ENCODE results near the gene INPPL1. TPM values are rescaled to one million over a fixed set of nuclear protein-coding genes. Genes with fewer than 3 reads are reported as not detected.
"Not testable (repeated sequence)": the region's sequence is repeated elsewhere in the genome, so short reads cannot be mapped to it uniquely, and the experiment has no call there.

INPPL1 gene
- total RNA-seq, 1 donor from 2014 or later = 117 TPM

DNA sequence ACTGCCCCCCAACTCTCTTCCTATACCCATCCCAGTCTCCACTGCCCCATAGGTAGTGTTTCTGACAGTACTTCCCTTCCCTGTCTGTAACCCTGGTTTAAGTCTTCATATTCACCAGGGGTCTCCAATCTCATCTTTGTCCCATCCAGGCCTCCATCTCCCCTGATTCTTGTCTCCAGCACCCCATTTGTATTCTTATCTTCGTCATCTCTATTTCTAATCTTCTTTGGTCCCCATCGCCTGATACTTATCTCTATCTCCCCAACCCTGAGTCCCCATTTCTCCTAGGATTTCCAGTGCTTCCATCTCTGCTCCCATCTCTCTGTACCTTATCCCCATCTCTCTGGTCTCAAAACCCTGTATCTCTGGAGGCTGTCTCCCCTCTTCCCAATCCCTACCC, 17.6 kb downstream of the INPPL1 start:
- intact Hi-C loops (cut with micrococcal nuclease) = no loop called here

DNA sequence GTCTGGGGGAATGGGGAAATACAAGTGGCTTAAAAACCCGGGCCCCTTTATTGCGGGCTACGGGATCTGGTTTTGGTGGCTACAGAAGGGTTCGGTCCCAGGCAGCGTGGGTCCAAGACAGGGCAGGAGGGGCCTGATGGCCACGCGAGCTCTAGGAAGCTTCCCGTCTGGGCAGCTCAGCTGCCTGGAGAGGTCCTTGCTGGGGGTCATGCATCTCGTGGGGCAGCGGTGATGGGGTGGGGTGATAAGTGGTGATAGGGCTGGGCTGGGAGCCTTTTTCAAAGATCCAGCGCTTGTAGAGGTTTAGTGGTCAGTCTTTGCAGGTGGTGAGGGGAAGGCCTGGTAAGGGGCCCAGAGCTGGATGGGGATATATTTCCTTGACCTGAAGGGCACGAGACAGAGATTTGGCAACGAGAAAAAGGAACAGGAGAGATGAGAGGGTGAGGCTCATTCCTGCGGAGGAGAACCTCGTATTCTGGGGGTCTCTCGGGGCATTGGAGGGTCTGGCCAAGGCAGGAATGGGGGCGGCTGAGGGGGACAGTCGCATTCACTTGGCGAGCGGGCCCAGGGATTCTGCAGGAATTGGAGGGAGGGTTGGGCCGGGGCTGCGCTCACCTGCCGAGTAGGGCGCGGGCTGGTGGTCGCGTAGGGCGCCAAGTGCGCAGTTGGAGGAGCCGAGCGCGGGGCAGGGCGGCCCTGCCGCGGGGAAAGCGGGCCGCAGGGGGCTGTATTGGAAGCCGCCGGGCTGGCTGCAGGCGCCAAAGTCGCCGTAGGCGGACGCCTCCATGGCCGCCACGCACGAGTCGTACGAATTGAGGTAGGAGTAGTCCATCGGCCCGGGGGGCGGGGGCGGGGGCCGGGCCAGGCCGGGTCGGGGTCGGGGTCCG, 18.8 kb downstream of the INPPL1 start:
- intact Hi-C loops (cut with micrococcal nuclease) = no loop called here

DNA sequence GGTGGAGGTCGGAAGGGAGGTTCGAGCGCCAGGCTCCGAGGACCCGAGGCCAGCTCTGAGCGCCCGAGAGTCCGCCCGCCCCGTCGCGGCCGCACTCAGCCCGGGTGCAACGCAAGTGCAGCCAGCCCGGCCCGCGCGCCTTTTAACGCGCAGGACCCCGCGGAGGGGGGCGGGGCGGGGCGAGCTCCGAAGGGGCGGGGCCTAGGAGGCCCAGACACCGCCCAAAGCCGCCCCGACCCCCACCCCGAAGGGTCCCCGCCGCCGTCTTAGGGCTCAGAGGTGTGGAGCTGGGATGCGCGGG, 19.4 kb downstream of the INPPL1 start, which contains the start of gene PHOX2A:
PHOX2A (minus strand) TSS at position 117 of the 301 bp plus-strand sequence. CDS start 172 bp downstream, outside the sequence.
- intact Hi-C loops (cut with micrococcal nuclease) = no loop called here

DNA sequence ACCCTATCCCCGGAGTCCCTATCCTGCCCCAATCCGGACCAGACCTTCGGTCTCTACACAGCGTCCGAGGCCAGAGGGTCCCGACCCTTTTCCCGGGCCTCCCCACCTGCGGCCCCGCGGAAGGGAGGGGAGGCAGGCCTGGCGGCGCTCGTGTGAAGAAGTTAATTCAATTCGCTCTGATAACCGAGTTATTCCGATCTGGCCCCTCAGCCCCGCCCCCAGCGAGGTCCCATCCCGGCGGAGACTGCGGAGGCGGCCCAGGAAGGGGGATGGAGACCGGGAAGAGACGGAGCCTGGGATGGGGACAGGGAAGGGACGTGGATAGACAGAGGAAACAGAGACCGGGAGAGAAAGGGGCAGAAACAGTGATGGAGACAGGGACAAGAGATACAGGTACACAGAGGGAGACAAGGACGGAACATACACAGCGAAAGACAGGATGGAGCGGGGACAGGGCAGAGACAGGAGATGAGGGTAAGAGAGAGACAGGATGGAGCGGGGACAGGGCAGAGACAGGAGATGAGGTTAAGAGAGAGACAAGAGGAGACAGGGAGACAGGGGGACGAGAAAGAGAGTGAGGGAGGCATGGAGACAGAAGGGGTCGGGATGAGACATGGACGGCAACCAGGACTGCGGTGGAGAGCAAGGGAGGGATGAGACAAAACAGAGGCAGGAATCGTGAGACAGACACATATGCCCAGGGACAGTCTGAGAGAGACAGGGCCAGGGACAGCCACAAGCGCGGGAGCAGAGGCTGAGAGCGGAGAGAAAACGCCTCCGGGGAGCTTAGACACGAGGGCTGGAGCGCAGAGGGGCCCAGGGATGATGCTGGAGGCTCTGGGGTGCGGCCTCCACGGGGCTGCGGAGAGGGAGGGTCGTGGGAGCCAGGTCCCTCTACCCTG, 20.0 kb downstream of the INPPL1 start:
- intact Hi-C loops (cut with micrococcal nuclease) = no loop called here

DNA sequence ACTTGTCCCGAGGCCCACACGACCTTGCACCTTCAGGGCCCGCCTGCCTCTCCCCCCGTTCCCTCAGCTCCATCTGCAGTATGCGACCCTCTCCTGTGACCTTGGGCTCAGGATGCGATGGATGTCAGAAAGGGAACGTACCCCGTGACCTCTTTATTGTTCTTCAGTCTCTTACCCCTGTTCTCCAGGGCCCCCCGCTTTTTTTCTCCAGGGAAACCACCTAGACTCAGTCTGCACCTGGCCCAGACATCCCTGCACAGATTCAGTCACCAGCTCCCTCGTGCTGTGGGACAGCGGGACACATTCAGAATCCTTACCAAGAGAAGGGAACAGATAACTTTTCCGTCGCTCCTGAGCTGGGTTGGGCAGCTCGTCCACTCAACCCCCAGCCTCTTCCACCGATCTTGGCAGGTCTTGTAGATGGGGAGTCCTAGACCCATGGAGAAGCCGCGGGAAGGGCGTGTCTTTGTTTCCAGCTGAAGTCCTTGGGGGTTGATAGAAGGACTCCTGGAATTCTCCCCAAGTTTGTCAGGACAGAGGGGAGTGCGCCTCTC, 20.8 kb downstream of the INPPL1 start:
- intact Hi-C loops (cut with micrococcal nuclease) = no loop called here

DNA sequence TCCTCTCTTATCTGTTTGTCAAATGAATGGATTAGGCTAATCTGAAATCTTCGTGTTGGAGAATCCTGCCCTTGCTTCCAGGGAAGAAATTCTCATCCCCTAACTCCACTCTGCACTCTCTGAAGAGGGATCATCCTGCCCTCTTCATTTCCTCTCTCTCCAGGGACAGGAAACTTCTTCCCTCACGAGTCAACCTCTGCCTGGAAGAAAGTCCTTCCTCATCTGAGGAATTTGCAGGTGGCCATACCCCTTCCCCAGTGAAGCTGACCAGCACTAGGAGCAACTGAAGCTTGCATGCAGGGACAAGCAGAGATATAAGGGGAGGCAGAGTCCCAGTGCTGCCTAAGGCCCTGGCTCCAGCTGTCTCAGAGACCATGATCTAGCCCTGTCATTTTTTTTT, 23.0 kb downstream of the INPPL1 start:
- intact Hi-C loops (cut with micrococcal nuclease) = no loop called here

DNA sequence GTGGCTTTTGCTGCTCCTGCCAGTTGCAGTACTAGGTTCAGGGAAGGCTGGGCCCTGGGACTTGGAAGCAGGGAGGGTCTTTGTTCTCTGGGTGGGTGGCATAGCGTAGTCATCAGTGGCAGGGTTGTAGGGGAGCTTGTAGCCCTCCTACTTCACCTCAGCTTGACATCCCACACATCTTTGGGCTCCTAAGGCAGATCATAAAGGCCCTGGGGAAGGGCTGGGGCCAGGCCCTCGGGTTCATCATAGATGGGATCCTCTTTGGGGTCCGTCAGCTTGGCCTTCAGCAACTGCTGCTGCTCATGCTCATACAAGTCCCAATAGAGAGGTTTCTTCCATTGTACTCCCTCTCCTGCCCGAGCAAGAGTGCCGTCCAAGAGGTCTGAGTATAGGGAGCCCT, 25.4 kb downstream of the INPPL1 start:
- intact Hi-C loops (cut with micrococcal nuclease) = no loop called here

DNA sequence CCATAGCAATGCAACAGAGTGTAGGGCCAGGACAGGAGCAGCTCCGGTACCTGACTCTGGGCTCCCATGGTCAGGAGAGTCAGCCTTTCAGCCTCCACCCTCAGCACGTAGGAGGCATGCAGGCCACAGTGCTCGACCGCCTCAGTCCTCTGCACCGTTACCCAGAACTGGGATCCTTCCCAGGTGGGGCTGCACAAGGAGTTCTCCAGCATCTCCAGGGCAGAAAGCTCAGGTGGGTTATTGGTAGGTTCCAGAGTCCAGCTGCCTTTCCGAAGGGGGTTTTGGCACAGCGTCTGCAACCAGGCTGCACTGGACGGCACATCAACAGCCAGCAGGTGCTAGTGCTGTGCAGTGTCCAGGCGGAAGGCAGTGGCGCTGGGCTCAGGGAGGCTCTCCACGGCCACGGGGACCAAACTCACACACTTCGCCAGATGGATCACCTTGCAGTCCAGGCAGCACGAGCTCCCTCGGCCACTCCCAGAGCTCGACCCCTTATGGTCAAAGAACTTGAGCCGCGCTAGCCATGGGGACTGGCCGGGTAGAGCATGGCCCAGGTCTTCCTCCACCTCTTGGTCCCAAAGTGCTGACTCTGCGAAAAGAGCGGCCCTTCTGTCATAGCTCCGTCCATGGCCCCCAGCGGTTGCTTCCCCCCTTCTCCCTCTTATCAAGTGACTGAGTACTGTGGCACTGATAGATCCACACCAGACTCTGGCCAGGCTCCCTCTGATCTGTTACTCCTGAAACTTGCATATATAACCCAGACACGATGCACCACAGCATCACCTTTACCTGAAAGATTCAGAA, 26.3 kb downstream of the INPPL1 start:
- intact Hi-C loops (cut with micrococcal nuclease) = no loop called here

DNA sequence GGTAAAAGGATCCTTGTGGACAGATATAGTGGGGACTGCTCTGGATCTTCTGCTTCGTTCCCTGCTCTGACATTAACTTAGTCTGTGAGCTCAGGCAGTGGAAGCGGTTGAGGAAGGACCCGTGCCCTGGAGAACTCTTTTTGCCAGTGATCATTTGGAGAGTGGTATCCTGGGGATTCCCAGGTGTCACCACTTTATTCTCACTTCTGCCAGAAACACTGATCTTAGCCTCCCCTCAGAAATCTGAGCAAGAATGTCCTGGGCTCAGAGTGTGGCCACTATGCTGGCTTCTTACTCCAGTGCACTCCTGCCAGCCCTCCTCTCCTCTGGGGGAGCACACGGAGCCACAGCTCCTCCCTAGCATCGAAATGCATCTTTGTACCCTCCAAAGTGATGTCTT, 27.0 kb downstream of the INPPL1 start:
- intact Hi-C loops (cut with micrococcal nuclease) = no loop called here

DNA sequence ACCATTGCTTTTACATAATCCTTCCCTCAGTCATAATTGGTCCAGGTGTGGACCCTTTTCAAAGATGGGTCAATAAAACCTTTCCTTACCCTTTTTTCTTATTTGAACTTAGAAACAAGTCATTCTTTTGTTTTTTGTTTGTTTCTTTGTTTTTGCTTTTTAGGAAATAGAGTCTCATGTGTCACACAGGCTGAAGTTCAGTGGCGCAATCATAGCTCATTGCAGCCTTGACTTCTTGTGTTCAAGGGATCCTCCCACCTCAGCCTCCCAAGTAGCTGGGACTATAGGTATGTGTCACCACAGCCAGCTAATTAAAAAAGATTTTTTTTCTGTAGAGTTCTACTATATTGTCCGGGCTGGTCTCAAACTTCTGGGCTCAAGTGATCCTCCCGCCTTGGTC, 28.8 kb downstream of the INPPL1 start:
- intact Hi-C loops (cut with micrococcal nuclease) = no loop called here

DNA sequence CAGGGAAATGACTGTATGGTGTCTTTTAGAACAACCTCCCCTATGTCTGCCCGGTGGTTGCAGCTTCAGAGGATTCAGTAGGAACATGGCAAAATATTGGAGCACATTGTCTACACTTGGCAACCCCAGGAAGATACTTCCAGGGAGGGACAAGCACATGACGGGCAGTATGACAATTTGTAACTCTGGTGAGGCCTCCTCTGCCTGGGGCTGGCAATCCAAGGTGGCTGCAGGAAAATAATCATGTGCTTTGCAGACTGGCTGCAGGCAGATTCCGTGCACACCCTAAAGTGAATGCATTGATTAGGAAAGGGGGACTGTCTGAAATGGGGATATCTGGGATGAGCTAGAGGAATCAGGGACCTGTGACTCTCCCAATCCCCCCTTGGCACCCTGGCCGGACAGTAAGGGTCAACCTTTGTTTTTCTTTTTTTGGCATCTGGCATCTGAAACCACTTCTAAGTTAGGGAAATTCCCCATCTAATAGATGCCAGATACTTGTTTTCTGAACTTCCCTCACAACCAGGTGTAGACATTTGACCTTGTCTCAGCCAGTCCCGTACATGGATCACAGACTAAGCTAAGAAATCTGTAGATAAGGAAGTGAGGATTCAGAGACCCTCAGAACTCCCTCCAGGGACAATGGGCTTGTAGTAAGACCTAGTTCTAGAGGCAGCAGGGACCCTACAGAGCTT, 29.9 kb downstream of the INPPL1 start:
- intact Hi-C loops (cut with micrococcal nuclease) = no loop called here

DNA sequence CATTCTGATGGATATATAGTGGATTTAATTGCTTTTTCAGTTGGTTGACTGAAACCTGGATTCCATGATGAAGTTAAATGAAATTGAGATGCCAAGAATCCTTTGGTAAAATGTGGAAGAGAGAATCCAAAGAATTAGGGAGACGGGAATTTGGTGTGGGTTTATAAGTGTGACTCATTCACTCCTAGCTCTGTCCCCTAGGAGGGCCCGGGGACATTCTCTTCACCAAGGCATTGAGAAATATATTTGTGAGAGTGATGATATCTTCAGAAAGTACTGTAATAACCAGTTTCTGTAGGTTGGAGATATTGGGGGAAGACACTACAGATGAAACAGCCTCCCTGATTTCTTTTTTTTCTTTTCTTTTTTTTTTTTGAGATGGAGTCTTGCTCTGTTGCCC, 33.0 kb downstream of the INPPL1 start:
- intact Hi-C loops (cut with micrococcal nuclease) = no loop called here

DNA sequence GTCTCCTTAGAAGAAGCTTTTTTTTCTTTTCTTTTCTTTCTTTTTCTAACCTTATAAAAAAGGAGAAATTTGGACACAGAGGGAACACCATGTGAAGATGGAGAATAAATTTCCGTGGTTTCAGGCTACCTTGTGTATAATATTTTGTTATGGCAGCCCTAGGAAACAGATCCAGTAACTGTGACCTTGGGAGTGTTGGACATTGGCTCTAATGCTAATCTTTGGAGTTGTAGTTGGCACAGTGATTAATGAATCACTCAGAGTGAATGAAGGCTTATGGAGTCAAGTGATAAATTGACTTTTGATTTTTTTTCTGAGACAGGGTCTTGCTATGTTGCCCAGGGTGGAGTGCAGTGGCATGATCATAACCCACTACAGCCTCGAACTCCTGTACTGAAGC, 34.9 kb downstream of the INPPL1 start:
- intact Hi-C loops (cut with micrococcal nuclease) = no loop called here

DNA sequence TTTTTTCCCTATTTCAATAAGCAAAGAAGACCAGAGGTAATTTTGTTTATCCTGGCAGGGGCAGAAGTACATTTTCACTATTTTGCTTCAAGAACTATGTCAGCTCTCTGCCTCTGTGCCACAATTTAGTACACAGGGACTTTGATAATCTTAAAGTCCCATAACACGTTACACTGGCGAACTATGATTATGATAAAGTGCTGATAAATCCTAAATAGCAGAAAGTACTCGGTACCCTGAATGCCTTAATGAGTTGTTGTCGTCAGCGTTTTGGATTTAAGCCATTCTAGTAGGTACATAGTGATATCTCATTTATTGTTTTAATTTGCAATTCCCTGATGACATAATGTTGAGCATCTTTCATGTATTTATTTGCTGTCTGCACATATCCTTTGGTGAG, 36.0 kb downstream of the INPPL1 start:
- intact Hi-C loops (cut with micrococcal nuclease) = no loop called here

DNA sequence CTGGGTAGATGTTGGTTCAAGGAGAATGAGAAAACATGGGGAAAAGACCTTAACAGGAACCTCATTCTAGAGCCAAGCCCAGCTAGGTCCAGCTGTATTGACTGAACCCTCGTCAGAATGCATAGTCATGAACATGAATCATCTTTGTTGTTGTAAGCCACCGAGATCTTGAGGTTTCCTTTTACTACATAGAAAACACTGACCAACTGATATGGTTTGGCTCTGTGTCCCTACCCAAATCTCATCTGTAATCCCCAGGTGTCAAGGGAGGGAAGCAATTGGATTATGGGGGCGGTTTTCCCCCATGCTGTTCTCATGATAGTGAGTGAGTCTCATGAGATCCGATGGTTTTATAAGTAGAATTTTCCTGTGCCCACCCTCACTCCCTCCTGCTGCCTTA, 38.8 kb downstream of the INPPL1 start:
- intact Hi-C loops (cut with micrococcal nuclease) = no loop called here

DNA sequence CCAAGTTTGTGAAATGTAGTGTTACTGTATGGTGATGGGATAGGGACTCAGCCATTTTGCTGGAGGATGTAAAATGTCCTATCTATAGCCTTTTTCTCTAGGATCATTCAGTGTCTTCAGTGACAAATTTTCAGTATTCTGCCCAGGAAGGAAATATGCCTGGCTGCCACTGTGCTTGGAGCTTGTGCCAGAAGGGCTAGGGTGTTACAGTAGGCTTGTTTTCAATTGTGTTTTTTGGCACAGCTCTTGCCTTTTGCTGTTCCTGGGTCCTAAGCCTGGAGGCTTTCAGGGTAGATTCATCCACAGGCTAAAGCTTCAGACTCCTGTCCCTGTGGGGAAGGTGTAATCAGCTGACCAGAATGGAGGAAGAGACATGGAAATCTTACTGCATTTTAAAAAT, 41.4 kb downstream of the INPPL1 start:
- intact Hi-C loops (cut with micrococcal nuclease) = no loop called here

DNA sequence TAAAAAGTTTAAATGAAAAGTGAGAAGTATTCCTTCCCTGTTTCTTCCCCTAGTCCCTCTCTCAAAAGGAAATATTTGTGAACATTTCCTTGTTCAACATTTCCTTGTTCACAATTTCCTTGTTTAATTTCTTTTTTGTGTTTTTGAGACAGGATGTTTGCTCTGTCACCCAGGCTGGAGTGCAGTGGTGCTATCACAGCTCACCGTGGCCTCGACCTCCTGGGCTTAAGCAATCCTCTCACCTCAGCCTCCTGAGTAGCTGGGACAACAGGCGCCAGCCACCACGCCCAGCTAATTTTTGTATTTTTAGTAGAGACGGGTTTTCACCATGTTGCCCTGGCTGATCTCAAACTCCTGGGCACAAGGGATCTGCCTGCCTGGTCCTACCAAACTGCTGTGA, 42.4 kb downstream of the INPPL1 start:
- intact Hi-C loops (cut with micrococcal nuclease) = not testable (repeated sequence)

DNA sequence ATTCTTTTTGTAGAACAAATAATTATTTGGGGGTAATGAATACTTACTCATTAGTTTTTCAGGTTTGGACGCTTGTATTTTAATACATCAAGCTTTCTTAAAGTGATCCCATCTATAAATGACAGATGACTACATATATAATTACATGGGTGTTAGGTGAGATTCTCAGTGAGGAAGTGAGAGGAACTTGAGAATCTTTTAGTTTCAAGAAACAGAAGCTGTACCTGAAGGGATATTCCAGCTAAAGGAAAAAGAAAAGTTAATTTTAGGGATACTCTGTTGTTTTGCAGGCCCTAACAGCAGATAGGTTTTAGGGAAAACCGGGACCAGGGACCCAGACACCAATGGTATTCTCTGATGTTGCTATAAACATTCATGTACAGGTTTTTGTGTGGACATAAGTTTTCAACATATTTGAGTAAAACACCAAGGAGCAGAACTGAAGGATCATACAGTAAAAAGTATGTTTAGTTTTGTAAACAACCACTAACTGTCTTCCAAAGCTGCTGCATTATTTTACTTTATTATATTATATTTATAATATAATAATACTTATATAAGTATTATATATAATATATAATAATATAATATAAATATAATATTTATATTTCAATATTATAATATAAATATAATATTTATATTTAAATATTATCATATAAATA, 43.5 kb downstream of the INPPL1 start:
- intact Hi-C loops (cut with micrococcal nuclease) = no loop called here

DNA sequence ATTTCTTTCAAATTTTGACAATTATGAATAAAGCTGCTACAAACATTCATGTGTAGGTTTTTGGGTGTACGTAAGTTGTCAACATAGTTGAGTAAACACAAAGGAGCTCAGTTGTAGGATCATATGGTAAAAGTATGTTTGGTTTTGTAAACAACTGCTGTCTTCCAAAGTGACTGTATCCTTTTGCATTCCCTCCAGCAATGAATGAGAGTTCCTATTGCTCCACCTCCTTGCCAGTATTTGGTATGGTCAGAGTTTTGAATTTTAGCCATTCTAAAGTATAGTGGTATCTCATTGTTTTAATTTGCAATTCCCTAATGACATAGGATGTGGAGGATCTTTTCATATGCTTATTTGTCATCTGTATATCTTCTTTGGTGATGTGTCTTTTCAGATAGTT, 47.4 kb downstream of the INPPL1 start:
- intact Hi-C loops (cut with micrococcal nuclease) = no loop called here

DNA sequence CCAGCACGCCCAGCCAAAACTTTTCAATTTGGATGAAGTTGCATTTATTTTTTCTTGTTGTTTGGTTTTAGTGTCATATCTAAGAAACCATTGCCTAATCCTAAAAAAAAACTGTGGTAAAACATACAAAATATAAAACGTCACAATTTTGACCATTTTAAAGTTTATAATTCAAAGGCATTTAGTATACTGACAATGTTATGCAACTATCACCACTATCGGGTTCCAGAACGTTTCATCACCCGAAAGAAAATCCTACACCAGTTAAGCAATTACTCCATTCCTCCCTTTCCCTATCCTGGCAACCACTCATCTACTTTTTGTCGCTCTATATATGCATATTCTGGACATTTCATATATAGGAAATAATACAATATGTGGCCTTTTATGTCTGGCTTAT, 49.9 kb downstream of the INPPL1 start:
- intact Hi-C loops (cut with micrococcal nuclease) = no loop called here
